DND-41 (cell line): ENCODE data around the gene SMURF2.

Experiments
- ATAC-seq: fragments of 200-7000 bp; cut with Tn5 transposase; 3 replicates; pipeline ENCODE4 v1.9.1; 2021; ENCODE audit warnings: low read depth; ENCODE audit not compliant: insufficient read depth
- DNase-seq: peaks from one replicate; pipeline ENCODE4 v3.0.0-alpha.2; 2020
- H2AFZ ChIP-seq: 2 replicates; pipeline ENCODE4 v1.6.0; 2012; ENCODE audit warnings: low read depth, low read length
- H3K27ac ChIP-seq: 2 replicates; pipeline ENCODE4 v1.5.1; 2012; ENCODE audit warnings: low read length, inconsistent platforms
- H3K27me3 ChIP-seq: fragments of 200-600 bp; sonication (generic); 2 replicates; pipeline ENCODE4 v1.6.0; 2012; ENCODE audit warnings: low read length, mild to moderate bottlenecking, inconsistent platforms; ENCODE audit not compliant: insufficient read depth, poor library complexity
- H3K36me3 ChIP-seq: 2 replicates; pipeline ENCODE4 v1.5.1; 2012; ENCODE audit warnings: low read length, inconsistent platforms; ENCODE audit not compliant: insufficient read depth
- H3K4me1 ChIP-seq: 2 replicates; pipeline ENCODE4 v1.5.1; 2012; ENCODE audit warnings: mild to moderate bottlenecking, low read length; ENCODE audit not compliant: insufficient read depth
- H3K4me2 ChIP-seq: 2 replicates; pipeline ENCODE4 v1.6.0; 2012; ENCODE audit warnings: mild to moderate bottlenecking, moderate library complexity, low read length, inconsistent platforms; ENCODE audit not compliant: insufficient read depth
- H3K4me3 ChIP-seq, 2 experiments: fragments of 200-600 bp in 1 of 2; shearing (Covaris generic) in 1 of 2; 2 replicates each; pipeline ENCODE4 v1.5.1; 2012 to 2016; ENCODE audit warnings: inconsistent platforms in 2 of 2, low read length in 2 of 2, mild to moderate bottlenecking in 2 of 2, low read depth in 1 of 2, moderate library complexity in 1 of 2
- H3K79me2 ChIP-seq: 2 replicates; pipeline ENCODE4 v1.6.0; 2012; ENCODE audit warnings: low read length, inconsistent platforms; ENCODE audit not compliant: insufficient read depth
- H3K9ac ChIP-seq: 2 replicates; pipeline ENCODE4 v1.6.0; 2012; ENCODE audit warnings: low read depth, mild to moderate bottlenecking, inconsistent platforms, low read length, moderate library complexity
- H3K9me3 ChIP-seq: 2 replicates; pipeline ENCODE4 v1.5.1; 2012; ENCODE audit warnings: low read length, moderate library complexity, mild to moderate bottlenecking, inconsistent platforms; ENCODE audit not compliant: insufficient read depth, severe bottlenecking
- H4K20me1 ChIP-seq: 2 replicates; pipeline ENCODE4 v1.6.0; 2012; ENCODE audit warnings: low read length; ENCODE audit not compliant: insufficient read depth
- CTCF ChIP-seq: IDR thresholded peaks from 2 replicates; pipeline ENCODE4 v1.5.1; 2012; ENCODE audit warnings: borderline replicate concordance, low read length, moderate library complexity, mild to moderate bottlenecking; ENCODE audit not compliant: poor library complexity, severe bottlenecking; ENCODE audit errors: extremely low read depth
- EZH2 ChIP-seq: IDR thresholded peaks from 3 replicates; pipeline ENCODE4 v1.6.1; 2012; ENCODE audit warnings: borderline replicate concordance, low read depth, mild to moderate bottlenecking, moderate library complexity, low read length, inconsistent platforms; ENCODE audit not compliant: severe bottlenecking

Gene SMURF2

GRCh38 chr17:64630309-64631223 is 31.5 kb downstream of the SMURF2 start:
- Histone ChIP-seq H3K27me3 (no peaks in the 10 kb centered on the region), H3K27ac (no peak overlapping the region), H3K36me3 (no peaks in the 10 kb centered on the region), H3K9me3 (no peaks in the 10 kb centered on the region), H3K9ac (no peak overlapping the region), H3K4me3 (no peak overlapping the region), H3K4me1 (no peaks in the 10 kb centered on the region), H4K20me1 (peaks cover 44% of the 10 kb centered on the region; the same call in 1 of the 2 replicates), H3K79me2 (peaks cover 98% of the 10 kb centered on the region), H2AFZ (no peak overlapping the region), H3K4me2 (no peak overlapping the region)
- ATAC-seq: no peak
- no peak for DNase-seq
- TF ChIP-seq CTCF: no peak

- DNase-seq (no peak), ATAC-seq (0 out of 3 replicates have a peak, but pooled peaks have one; percentile 37)
- H2AFZ ChIP-seq: no peak overlapping the region
- H4K20me1 ChIP-seq: peaks cover 40% of the 10 kb centered on the region; the same call in 1 of the 2 replicates
- no peaks in the 10 kb centered on the region for H3K4me1 ChIP-seq
- H3K9me3 ChIP-seq: no peaks in the 10 kb centered on the region
- H3K36me3 ChIP-seq: no peaks in the 10 kb centered on the region
- H3K4me2 ChIP-seq: no peak overlapping the region
- no peak overlapping the region for H3K4me3 ChIP-seq
- peaks cover 98% of the 10 kb centered on the region for H3K79me2 ChIP-seq
- no peak for TF ChIP-seq EZH2
- TF ChIP-seq CTCF: no peak
- H3K9ac ChIP-seq: no peak overlapping the region
- H3K27me3 ChIP-seq: no peaks in the 10 kb centered on the region
- H3K27ac ChIP-seq: no peak overlapping the region
These were observed 33.5 kb downstream of the SMURF2 start for GRCh38 chr17:64628641-64629040.

- Histone ChIP-seq H3K27ac (no peak overlapping the region), H3K27me3 (no peaks in the 10 kb centered on the region), H4K20me1 (peaks cover 44% of the 10 kb centered on the region; the same call in 1 of the 2 replicates), H3K79me2 (peaks cover 98% of the 10 kb centered on the region), H3K4me1 (no peaks in the 10 kb centered on the region), H3K9ac (no peak overlapping the region), H3K36me3 (no peaks in the 10 kb centered on the region), H2AFZ (no peak overlapping the region), H3K4me3 (no peak overlapping the region), H3K4me2 (no peak overlapping the region), H3K9me3 (no peaks in the 10 kb centered on the region)
- DNase-seq: no peak
- no peak for TF ChIP-seq CTCF
- TF ChIP-seq EZH2: no peak
- ATAC-seq: no peak
These were observed 34.3 kb downstream of the SMURF2 start for GRCh38 chr17:64627797-64628196.
